ENCODE results near the gene MAST4.

GRCh38 chr5:67153292-67153691 is 557.1 kb downstream of the MAST4 start:
- no peak for TF ChIP-seq CTCF (conservative IDR thresholded peaks at IDR 0.05; ENCODE audit: low read depth, low read length)
- TF ChIP-seq RFX5 (IDR thresholded peaks at IDR 0.05; ENCODE audit: low read depth, low read length), result no peak
- TF ChIP-seq CHD1 (IDR thresholded peaks at IDR 0.05; ENCODE audit: low read depth, low read length), result no peak
- TF ChIP-seq CEBPB (IDR thresholded peaks at IDR 0.05; ENCODE audit: low read depth, low read length), result no peak
- no peak for TF ChIP-seq POLR2A (IDR thresholded peaks at IDR 0.05; ENCODE audit: low read depth, low read length)
- TF ChIP-seq USF2 (IDR thresholded peaks at IDR 0.05; ENCODE audit: low read depth, low read length), result no peak
- TF ChIP-seq FOS (IDR thresholded peaks at IDR 0.05; ENCODE audit: low read depth, low read length), result no peak
- TF ChIP-seq MXI1 (IDR thresholded peaks at IDR 0.05; ENCODE audit: borderline replicate concordance, low read depth, low read length), result no peak
- no peak for TF ChIP-seq SMC3 (IDR thresholded peaks at IDR 0.05; ENCODE audit: low read depth, low read length)
- no peak for TF ChIP-seq MAFK (IDR thresholded peaks at IDR 0.05; ENCODE audit: low read depth, low read length)
- no peak for TF ChIP-seq RAD21 (IDR thresholded peaks at IDR 0.05; ENCODE audit: low read length)
- no peak for TF ChIP-seq ELK1 (IDR thresholded peaks at IDR 0.05; ENCODE audit: borderline replicate concordance, low read depth, low read length)

Measured in IMR-90 (cell line).